DND-41 (cell line): ENCODE measurements around the gene C1orf116.

Source experiments
- ATAC-seq: fragments of 200-7000 bp; cut with Tn5 transposase; 3 replicates; pipeline ENCODE4 v1.9.1; 2021; ENCODE audit warnings: low read depth; ENCODE audit not compliant: insufficient read depth
- DNase-seq: peaks from one replicate; pipeline ENCODE4 v3.0.0-alpha.2; 2020
- H2AFZ ChIP-seq: 2 replicates; pipeline ENCODE4 v1.6.0; 2012; ENCODE audit warnings: low read depth, low read length
- H3K27ac ChIP-seq: 2 replicates; pipeline ENCODE4 v1.5.1; 2012; ENCODE audit warnings: low read length, inconsistent platforms
- H3K27me3 ChIP-seq: fragments of 200-600 bp; sonication (generic); 2 replicates; pipeline ENCODE4 v1.6.0; 2012; ENCODE audit warnings: low read length, mild to moderate bottlenecking, inconsistent platforms; ENCODE audit not compliant: insufficient read depth, poor library complexity
- H3K36me3 ChIP-seq: 2 replicates; pipeline ENCODE4 v1.5.1; 2012; ENCODE audit warnings: low read length, inconsistent platforms; ENCODE audit not compliant: insufficient read depth
- H3K4me1 ChIP-seq: 2 replicates; pipeline ENCODE4 v1.5.1; 2012; ENCODE audit warnings: mild to moderate bottlenecking, low read length; ENCODE audit not compliant: insufficient read depth
- H3K4me2 ChIP-seq: 2 replicates; pipeline ENCODE4 v1.6.0; 2012; ENCODE audit warnings: mild to moderate bottlenecking, moderate library complexity, low read length, inconsistent platforms; ENCODE audit not compliant: insufficient read depth
- H3K4me3 ChIP-seq, 2 experiments: fragments of 200-600 bp in 1 of 2; shearing (Covaris generic) in 1 of 2; 2 replicates each; pipeline ENCODE4 v1.5.1; 2012 to 2016; ENCODE audit warnings: inconsistent platforms in 2 of 2, low read length in 2 of 2, mild to moderate bottlenecking in 2 of 2, low read depth in 1 of 2, moderate library complexity in 1 of 2
- H3K79me2 ChIP-seq: 2 replicates; pipeline ENCODE4 v1.6.0; 2012; ENCODE audit warnings: low read length, inconsistent platforms; ENCODE audit not compliant: insufficient read depth
- H3K9ac ChIP-seq: 2 replicates; pipeline ENCODE4 v1.6.0; 2012; ENCODE audit warnings: low read depth, mild to moderate bottlenecking, inconsistent platforms, low read length, moderate library complexity
- H3K9me3 ChIP-seq: 2 replicates; pipeline ENCODE4 v1.5.1; 2012; ENCODE audit warnings: low read length, moderate library complexity, mild to moderate bottlenecking, inconsistent platforms; ENCODE audit not compliant: insufficient read depth, severe bottlenecking
- H4K20me1 ChIP-seq: 2 replicates; pipeline ENCODE4 v1.6.0; 2012; ENCODE audit warnings: low read length; ENCODE audit not compliant: insufficient read depth
- CTCF ChIP-seq: IDR thresholded peaks from 2 replicates; pipeline ENCODE4 v1.5.1; 2012; ENCODE audit warnings: borderline replicate concordance, low read length, moderate library complexity, mild to moderate bottlenecking; ENCODE audit not compliant: poor library complexity, severe bottlenecking; ENCODE audit errors: extremely low read depth
- EZH2 ChIP-seq: IDR thresholded peaks from 3 replicates; pipeline ENCODE4 v1.6.1; 2012; ENCODE audit warnings: borderline replicate concordance, low read depth, mild to moderate bottlenecking, moderate library complexity, low read length, inconsistent platforms; ENCODE audit not compliant: severe bottlenecking

C1orf116 gene

GRCh38 chr1:206972728-206973127 is 59.8 kb downstream of the C1orf116 start:
- no peaks in the 10 kb centered on the region for H4K20me1 ChIP-seq
- no peaks in the 10 kb centered on the region for H3K27me3 ChIP-seq
- no peak overlapping the region for H3K27ac ChIP-seq
- no peaks in the 10 kb centered on the region for H3K9me3 ChIP-seq
- TF ChIP-seq CTCF (no peak), EZH2 (no peak)
- no peaks in the 10 kb centered on the region for H3K36me3 ChIP-seq
- H3K79me2 ChIP-seq = no peaks in the 10 kb centered on the region
- no peak overlapping the region for H2AFZ ChIP-seq
- DNase-seq (no peak), ATAC-seq (no peak)
- H3K4me2 ChIP-seq = no peak overlapping the region
- H3K9ac ChIP-seq = no peak overlapping the region
- peaks cover 16% of the 10 kb centered on the region for H3K4me1 ChIP-seq
- no peak overlapping the region for H3K4me3 ChIP-seq

GRCh38 chr1:206971029-206971655 is 61.4 kb downstream of the C1orf116 start:
- Histone ChIP-seq H3K9me3 (no peaks in the 10 kb centered on the region), H3K27me3 (no peaks in the 10 kb centered on the region), H3K27ac (no peak overlapping the region), H3K4me2 (no peak overlapping the region), H3K36me3 (no peaks in the 10 kb centered on the region), H3K9ac (no peak overlapping the region), H3K79me2 (no peaks in the 10 kb centered on the region), H2AFZ (no peak overlapping the region), H3K4me3 (no peak overlapping the region), H3K4me1 (peaks cover 30% of the 10 kb centered on the region), H4K20me1 (no peaks in the 10 kb centered on the region)
- ATAC-seq (no peak), DNase-seq (no peak)
- TF ChIP-seq EZH2 (no peak), CTCF (no peak)

GRCh38 chr1:206970446-206970845 is 62.1 kb downstream of the C1orf116 start, which contains the start of gene FCAMR:
Gene FCAMR (minus strand): TSS chr1:206970460. CDS start chr1:206970125, 335 bp downstream.
- ATAC-seq (no peak), DNase-seq (no peak)
- H3K4me3 ChIP-seq = no peak within 1 kb of the TSS
- H3K4me2 ChIP-seq = no peak within 1 kb of the TSS
- peak within 1 kb of the TSS; percentile 23; the same call in 1 of the 2 replicates for H3K27ac ChIP-seq
- H3K9me3 ChIP-seq = no peaks in the 10 kb centered on the region
- H2AFZ ChIP-seq = no peak within 1 kb of the TSS
- no peaks in the 10 kb centered on the region for H3K79me2 ChIP-seq
- no peak within 1 kb of the TSS for H3K9ac ChIP-seq
- no peaks in the 10 kb centered on the region for H4K20me1 ChIP-seq
- H3K36me3 ChIP-seq = no peaks in the 10 kb centered on the region
- no peaks in the 10 kb centered on the region for H3K27me3 ChIP-seq
- H3K4me1 ChIP-seq = peaks cover 30% of the 10 kb centered on the region
- TF ChIP-seq EZH2 (no peak), CTCF (no peak)
